WTC11 (cell line): ENCODE data around the gene CCBE1. TPM values are rescaled to one million over a fixed set of nuclear protein-coding genes. Genes with fewer than 3 reads are reported as not detected.
A peak's percentile ranks its signal among the peaks of the same experiment; 100 is the strongest.

Source experiments
- ATAC-seq: fragments of 200-7000 bp; cut with Tn5 transposase; 2 replicates; pipeline ENCODE4 v1.10.0; 2021; ENCODE audit warnings: mild to moderate bottlenecking, moderate library complexity
- CTCF ChIA-PET: fragments of 300-600 bp; sonication (Branson Sonifier 250); formaldehyde crosslinking; loops from one replicate; lab custom pipeline; 2021; ENCODE audit warnings: antibody characterized with exemption; lab: Charles Lee
- POLR2A ChIA-PET: fragments of 350-600 bp; sonication (Branson Sonifier 250); formaldehyde crosslinking; loops from one replicate; lab custom pipeline; 2021; ENCODE audit warnings: antibody characterized with exemption; lab: Charles Lee
- DNase-seq: peaks from one replicate; pipeline ENCODE4 v3.0.0; 2021; ENCODE audit warnings: low spot score
- H3K27ac Mint-ChIP-seq: 2 replicates; pipeline ENCODE4 v1.8.0; 2021; ENCODE audit warnings: mixed read lengths
- H3K27me3 Mint-ChIP-seq: 2 replicates; pipeline ENCODE4 v1.8.0; 2021; ENCODE audit warnings: low read depth, mild to moderate bottlenecking, moderate library complexity, mixed read lengths
- H3K36me3 Mint-ChIP-seq: 2 replicates; pipeline ENCODE4 v1.8.0; 2021; ENCODE audit warnings: mixed read lengths
- H3K4me1 Mint-ChIP-seq: 2 replicates; pipeline ENCODE4 v1.8.0; 2022; ENCODE audit warnings: mixed read lengths
- H3K4me3 Mint-ChIP-seq: 2 replicates; pipeline ENCODE4 v1.8.0; 2021; ENCODE audit warnings: mild to moderate bottlenecking, moderate library complexity, mixed read lengths
- H3K9me3 Mint-ChIP-seq: 2 replicates; pipeline ENCODE4 v1.8.0; 2021; ENCODE audit warnings: mixed read lengths
- AFF4 ChIP-seq: sonication (generic); formaldehyde crosslinking; IDR thresholded peaks from 2 replicates; pipeline ENCODE4 v1.8.1; 2023; ENCODE audit warnings: mild to moderate bottlenecking, missing genetic modification reagents, borderline replicate concordance
- ATF2 ChIP-seq: sonication (generic); formaldehyde crosslinking; IDR thresholded peaks from 2 replicates; pipeline ENCODE4 v1.8.1; 2022; ENCODE audit warnings: low read depth, missing genetic modification reagents, borderline replicate concordance
- ATF3 ChIP-seq: sonication (generic); formaldehyde crosslinking; conservative IDR thresholded peaks from 2 replicates; pipeline ENCODE4 v1.8.1; 2022; ENCODE audit warnings: mild to moderate bottlenecking, missing genetic modification reagents
- ATF6 ChIP-seq: sonication (generic); formaldehyde crosslinking; IDR thresholded peaks from 2 replicates; pipeline ENCODE4 v1.8.1; 2023; ENCODE audit warnings: mild to moderate bottlenecking, missing genetic modification reagents
- CBFB ChIP-seq: sonication (generic); formaldehyde crosslinking; IDR thresholded peaks from 2 replicates; pipeline ENCODE4 v1.8.1; 2022; ENCODE audit warnings: mild to moderate bottlenecking, low read depth, missing genetic modification reagents
- E2F5 ChIP-seq: sonication (generic); formaldehyde crosslinking; IDR thresholded peaks from 2 replicates; pipeline ENCODE4 v1.8.1; 2022; ENCODE audit warnings: mild to moderate bottlenecking, moderate library complexity, missing genetic modification reagents
- FOXP4 ChIP-seq: sonication (generic); formaldehyde crosslinking; IDR thresholded peaks from 2 replicates; pipeline ENCODE4 v1.8.0; 2022; ENCODE audit warnings: mild to moderate bottlenecking, missing genetic modification reagents
- JAZF1 ChIP-seq: fragments of 250-450 bp; sonication (Bioruptor Pico); IDR thresholded peaks from 2 replicates; pipeline ENCODE4 v1.9.0; 2021; ENCODE audit warnings: moderate library complexity, mild to moderate bottlenecking, inconsistent platforms
- PREB ChIP-seq: sonication (generic); formaldehyde crosslinking; IDR thresholded peaks from 2 replicates; pipeline ENCODE4 v1.8.1; 2022; ENCODE audit warnings: mild to moderate bottlenecking, missing genetic modification reagents, moderate library complexity, borderline replicate concordance
- ZBTB43 ChIP-seq: sonication (generic); formaldehyde crosslinking; IDR thresholded peaks from 2 replicates; pipeline ENCODE4 v1.8.1; 2023; ENCODE audit warnings: mild to moderate bottlenecking, missing genetic modification reagents
- ZMAT4 ChIP-seq: fragments of 250-450 bp; sonication (Bioruptor Pico); IDR thresholded peaks from 2 replicates; pipeline ENCODE4 v1.9.0; 2021; ENCODE audit warnings: mild to moderate bottlenecking
- ZNF121 ChIP-seq: sonication (generic); formaldehyde crosslinking; IDR thresholded peaks from 2 replicates; pipeline ENCODE4 v1.8.0; 2023; ENCODE audit warnings: missing genetic modification reagents
- ZNF138 ChIP-seq: sonication (generic); formaldehyde crosslinking; conservative IDR thresholded peaks from 2 replicates; pipeline ENCODE4 v1.8.1; 2022; ENCODE audit warnings: mild to moderate bottlenecking, moderate library complexity, missing genetic modification reagents
- ZNF317 ChIP-seq: sonication (generic); formaldehyde crosslinking; IDR thresholded peaks from 2 replicates; pipeline ENCODE4 v1.8.1; 2023; ENCODE audit warnings: low read depth, mild to moderate bottlenecking, moderate library complexity, missing genetic modification reagents, borderline replicate concordance
- ZNF425 ChIP-seq: fragments of 250-450 bp; sonication (Bioruptor Pico); conservative IDR thresholded peaks from 2 replicates; pipeline ENCODE4 v1.9.0; 2021; ENCODE audit warnings: mild to moderate bottlenecking
- total RNA-seq: library from RNA; stranded (reverse); gene quantifications from 3 replicates; pipeline ENCODE4 v1.2.3, GENCODE V29; 2021

CCBE1 gene
- total RNA-seq, 1 experiment from 2014 or later = 9.7 TPM

- ATAC-seq (no peak), DNase-seq (no peak)
- Mint-ChIP-seq H3K36me3 (no peaks in the 10 kb centered on the region), H3K4me1 (peaks cover 30% of the 10 kb centered on the region), H3K27ac (no peak overlapping the region), H3K27me3 (no peaks in the 10 kb centered on the region), H3K4me3 (no peak overlapping the region), H3K9me3 (no peaks in the 10 kb centered on the region)
- CTCF ChIA-PET = interaction anchor here (1.0 kb wide), 1 partner anchor 253 kb away, joined by 3 read pairs; no protein-coding TSS in a partner anchor
- POLR2A ChIA-PET = no interaction called here
- no peak for TF ChIP-seq ZNF425 (CRISPR knock-in tag)
- TF ChIP-seq CBFB = no peak
- TF ChIP-seq ZNF317 (CRISPR knock-in tag) = no peak
- no peak for TF ChIP-seq ZNF138 (CRISPR knock-in tag)
- no peak for TF ChIP-seq ATF3 (CRISPR knock-in tag)
- TF ChIP-seq PREB = no peak
- TF ChIP-seq ATF2 (CRISPR knock-in tag) = no peak
- TF ChIP-seq ZBTB43 (CRISPR knock-in tag) = no peak
- TF ChIP-seq E2F5 = no peak
Observed at GRCh38 chr18:59570796-59571195, 126.4 kb downstream of the CCBE1 start.

- Mint-ChIP-seq H3K4me1 (peaks cover 32% of the 10 kb centered on the region), H3K4me3 (no peak overlapping the region), H3K9me3 (no peaks in the 10 kb centered on the region), H3K36me3 (no peaks in the 10 kb centered on the region), H3K27ac (peak overlapping the region; percentile 24; the same call in 1 of the 2 replicates), H3K27me3 (no peaks in the 10 kb centered on the region)
- POLR2A ChIA-PET = no interaction called here
- ATAC-seq (no peak; the same call in 1 of the 2 replicates), DNase-seq (no peak)
- CTCF ChIA-PET = interaction anchor here (1.0 kb wide), 1 partner anchor 254 kb away, joined by 3 read pairs; no protein-coding TSS in a partner anchor
- TF ChIP-seq ZNF121 (CRISPR knock-in tag) (no peak), JAZF1 (CRISPR knock-in tag) (no peak), ZMAT4 (CRISPR knock-in tag) (no peak), ATF6 (no peak), FOXP4 (CRISPR knock-in tag) (no peak), AFF4 (CRISPR knock-in tag) (no peak)
Observed at GRCh38 chr18:59570101-59570775, 127.0 kb downstream of the CCBE1 start.
